CD4-positive, alpha-beta T cell treated with Interferon gamma for 1 hour (primary cell): ENCODE data around the gene ADAM22.
"Not testable (repeated sequence)": the region's sequence is repeated elsewhere in the genome, so short reads cannot be mapped to it uniquely, and the experiment has no call there.

Source experiments
- DNase-seq: peaks from one replicate; pipeline ENCODE4 v3.0.0-alpha.2; 2020

ADAM22 gene

GRCh38 chr7:87933953-87934698 lies at the start of gene ADAM22:
Gene ADAM22, plus strand, starts transcription at chr7:87934251. Its CDS starts 215 bp downstream, at chr7:87934466.
- DNase-seq: peak; percentile 86

- DNase-seq: no peak
Measured at GRCh38 chr7:87885018-87885417, 49.0 kb upstream of the ADAM22 start.

GRCh38 chr7:87886875-87887274 lies 47.2 kb upstream of the ADAM22 start:
- no peak for DNase-seq

GRCh38 chr7:87895363-87895762 lies 38.7 kb upstream of the ADAM22 start:
- no peak for DNase-seq

GRCh38 chr7:87899255-87899654 lies 34.8 kb upstream of the ADAM22 start:
- DNase-seq: no peak

- DNase-seq: not testable (repeated sequence)
Measured at GRCh38 chr7:87907136-87907906, 26.7 kb upstream of the ADAM22 start.

- not testable (repeated sequence) for DNase-seq
Measured at GRCh38 chr7:87908814-87909213, 25.2 kb upstream of the ADAM22 start.

- DNase-seq: no peak
Measured at GRCh38 chr7:87912121-87912520, 21.9 kb upstream of the ADAM22 start.

- DNase-seq: no peak
Measured at GRCh38 chr7:87918740-87919139, 15.3 kb upstream of the ADAM22 start.

GRCh38 chr7:87919875-87920274 lies 14.2 kb upstream of the ADAM22 start:
- DNase-seq: no peak

GRCh38 chr7:87920578-87920977 lies 13.5 kb upstream of the ADAM22 start:
- DNase-seq: no peak

- DNase-seq: not testable (repeated sequence)
Measured at GRCh38 chr7:87922759-87923395, 11.2 kb upstream of the ADAM22 start.

GRCh38 chr7:87926581-87927461 lies 7.2 kb upstream of the ADAM22 start:
- no peak for DNase-seq

- no peak for DNase-seq
Measured at GRCh38 chr7:87933605-87933952, 472 bp upstream of the ADAM22 start.

- DNase-seq: no peak
Measured at GRCh38 chr7:87934699-87935383, 790 bp downstream of the ADAM22 start.

GRCh38 chr7:87935384-87935706 lies 1.3 kb downstream of the ADAM22 start:
- no peak for DNase-seq

- DNase-seq: no peak
Measured at GRCh38 chr7:87941138-87941537, 7.1 kb downstream of the ADAM22 start.

- no peak for DNase-seq
Measured at GRCh38 chr7:87944547-87944946, 10.5 kb downstream of the ADAM22 start.

- not testable (repeated sequence) for DNase-seq
Measured at GRCh38 chr7:87945926-87946325, 11.9 kb downstream of the ADAM22 start.

GRCh38 chr7:87948371-87948770 lies 14.3 kb downstream of the ADAM22 start:
- DNase-seq: no peak

GRCh38 chr7:87959336-87959735 lies 25.3 kb downstream of the ADAM22 start:
- no peak for DNase-seq

GRCh38 chr7:87960239-87960638 lies 26.2 kb downstream of the ADAM22 start:
- DNase-seq: no peak
